GM18909 (cell line): ENCODE measurements around the gene IGHMBP2.

Experiments used
- ATAC-seq: cut with Tn5 transposase; IDR thresholded peaks from one replicate; pipeline ENCODE4 v1.9.1; 2021; ENCODE audit warnings: mild to moderate bottlenecking; ENCODE audit not compliant: unreplicated experiment, poor library complexity

IGHMBP2 gene

DNA sequence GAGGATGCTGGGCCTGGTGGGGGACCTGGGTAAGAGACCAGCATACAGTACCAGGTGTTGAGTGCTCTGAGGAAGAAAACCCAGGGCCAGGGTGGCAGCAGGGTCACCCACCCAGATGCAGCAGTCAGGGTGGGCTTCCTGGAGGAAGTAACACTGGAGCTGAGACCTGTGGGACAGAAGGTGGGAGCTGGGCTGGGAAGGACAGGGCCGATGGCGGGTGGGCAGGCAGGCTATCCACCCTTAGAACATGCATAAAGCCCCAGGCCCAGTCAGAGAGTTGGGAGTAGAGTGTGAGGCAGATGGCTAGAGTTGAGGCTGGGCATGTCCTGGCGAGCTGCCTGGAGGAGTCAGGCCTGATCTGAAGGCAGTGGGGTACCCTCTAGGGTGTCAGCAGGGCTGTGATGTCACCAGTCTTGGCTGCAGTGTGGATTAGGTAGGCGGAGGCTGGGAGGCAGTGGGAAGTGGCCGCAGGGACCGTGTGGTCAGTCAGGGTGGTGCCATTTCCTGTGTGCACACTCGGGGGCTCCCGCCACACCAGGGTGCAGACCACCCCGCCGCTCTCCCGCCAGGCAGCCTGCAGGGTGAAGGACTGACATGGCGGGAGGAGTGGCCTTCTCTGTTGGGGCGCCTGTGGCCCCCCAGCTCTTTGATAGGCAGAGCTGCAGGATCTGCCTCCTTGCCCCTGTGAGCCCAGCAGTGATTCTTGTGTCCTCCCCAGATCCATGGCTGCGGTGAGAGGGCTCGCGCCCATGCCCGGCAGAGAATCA is 35.3 kb downstream of the IGHMBP2 start:
- ATAC-seq: no peak

DNA sequence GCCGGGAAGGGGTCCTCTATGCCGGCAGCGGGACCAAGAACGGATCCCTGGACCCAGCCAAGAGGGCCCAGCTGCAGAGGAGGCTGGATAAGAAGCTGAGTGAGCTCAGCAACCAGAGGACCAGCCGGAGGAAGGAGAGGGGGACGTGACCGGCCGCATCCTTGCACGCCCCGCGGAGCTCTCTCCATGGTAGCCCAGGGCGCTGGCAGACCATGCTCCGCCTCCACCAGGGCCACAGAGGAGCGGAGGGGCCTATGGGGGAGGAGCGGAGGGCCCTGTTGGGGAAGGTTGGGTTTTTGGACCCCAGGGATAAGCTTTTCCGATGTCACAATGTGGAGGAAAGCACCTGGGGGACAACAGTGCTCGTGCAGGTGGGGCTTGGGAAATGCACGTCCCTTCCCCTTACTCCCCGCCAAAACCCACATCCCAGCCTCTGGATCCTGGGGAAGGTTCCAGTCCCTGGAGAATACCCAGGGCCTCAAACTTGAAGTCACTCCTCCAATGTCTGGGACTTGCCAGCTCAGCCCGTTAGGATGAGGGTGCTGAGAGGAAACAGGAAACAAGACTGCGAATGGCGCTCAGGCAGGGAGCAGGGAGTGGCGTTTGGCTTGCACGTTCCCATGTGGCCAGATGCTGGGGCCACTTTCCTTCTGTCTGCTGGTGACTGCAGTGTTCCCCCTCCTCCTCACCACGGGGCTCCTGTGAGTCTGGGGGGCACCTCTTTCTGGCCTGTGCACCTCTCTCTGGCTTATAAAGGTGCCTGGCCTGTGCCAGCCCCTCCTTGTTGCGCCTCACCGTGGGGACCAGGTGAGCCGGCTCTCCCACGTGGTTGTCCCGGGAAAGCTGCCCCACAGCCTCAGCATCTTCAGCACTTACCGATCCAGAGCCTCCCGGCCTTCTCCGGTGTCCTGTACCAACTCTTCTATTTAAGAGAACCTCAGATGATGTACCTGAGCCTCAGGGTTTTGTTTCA is 36.2 kb downstream of the IGHMBP2 start:
- no peak for ATAC-seq

DNA sequence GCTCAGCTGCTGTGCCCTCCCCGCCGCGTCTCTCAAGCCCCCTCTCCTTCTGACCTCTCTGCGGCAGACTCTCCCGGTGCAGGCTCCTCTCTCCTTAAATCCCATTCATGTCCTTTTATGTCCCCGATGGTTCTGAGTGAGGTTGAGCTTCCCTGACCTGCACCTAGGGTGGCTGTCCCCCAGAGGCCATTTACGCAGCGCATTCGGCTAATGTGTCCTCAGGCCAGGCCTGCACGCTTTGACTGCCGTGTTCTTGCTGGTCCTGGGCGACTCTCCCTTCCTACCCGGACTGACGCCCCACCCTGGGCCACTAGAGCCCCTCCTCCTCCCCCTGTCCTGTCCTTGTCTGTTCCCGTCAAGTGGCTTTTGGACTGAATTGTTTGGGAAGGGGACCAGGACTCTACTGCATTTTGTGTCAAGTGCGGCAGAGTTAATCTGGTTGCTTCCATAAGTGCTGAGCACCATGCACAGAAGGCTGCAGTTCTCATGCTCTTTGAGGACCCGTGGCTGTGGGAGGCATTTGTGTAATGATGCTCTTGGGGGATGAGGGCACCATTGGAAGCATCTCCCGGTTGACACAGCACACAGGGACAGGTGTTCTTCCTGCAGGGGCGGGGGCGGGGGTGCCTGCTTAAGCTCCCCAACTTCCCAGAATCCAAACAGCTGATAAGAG is 37.1 kb downstream of the IGHMBP2 start:
- ATAC-seq: no peak

DNA sequence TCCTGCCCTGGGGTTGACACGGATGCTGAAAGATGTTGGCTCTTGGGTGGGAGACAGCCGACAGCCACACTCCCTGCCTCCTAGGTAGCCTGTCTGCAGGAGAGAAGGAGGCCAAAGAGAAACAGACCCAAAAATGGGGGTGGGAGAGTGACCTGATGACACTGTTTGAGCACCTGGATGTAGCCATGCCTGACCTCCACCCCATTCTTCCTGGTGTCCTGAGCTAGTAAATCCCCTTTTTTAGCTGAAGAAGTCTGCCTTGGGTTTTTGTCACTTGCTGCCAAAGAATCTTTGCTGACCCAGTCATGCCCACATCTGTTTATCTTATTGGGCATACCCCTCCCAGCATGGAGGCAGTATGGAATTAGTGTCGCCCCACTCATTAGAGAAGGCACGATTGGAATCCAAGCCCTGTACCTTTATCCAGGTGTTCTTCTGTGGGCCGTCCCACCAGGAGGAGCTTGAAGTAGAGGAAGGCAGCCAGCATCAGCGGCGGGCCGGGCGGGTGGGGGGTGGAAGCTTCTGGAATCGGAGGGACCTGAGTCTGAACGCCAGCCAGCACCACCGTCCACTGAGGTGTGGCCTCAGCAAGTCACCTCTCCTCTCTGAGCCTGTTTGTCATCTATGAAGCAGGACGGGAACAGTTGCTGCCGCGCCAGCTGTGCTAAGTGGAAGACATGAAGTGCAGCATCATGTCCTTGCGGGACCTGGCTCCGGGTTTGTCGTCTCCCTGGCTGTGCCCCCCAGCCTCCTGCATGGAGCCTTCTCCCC is 37.8 kb downstream of the IGHMBP2 start:
- no peak for ATAC-seq

DNA sequence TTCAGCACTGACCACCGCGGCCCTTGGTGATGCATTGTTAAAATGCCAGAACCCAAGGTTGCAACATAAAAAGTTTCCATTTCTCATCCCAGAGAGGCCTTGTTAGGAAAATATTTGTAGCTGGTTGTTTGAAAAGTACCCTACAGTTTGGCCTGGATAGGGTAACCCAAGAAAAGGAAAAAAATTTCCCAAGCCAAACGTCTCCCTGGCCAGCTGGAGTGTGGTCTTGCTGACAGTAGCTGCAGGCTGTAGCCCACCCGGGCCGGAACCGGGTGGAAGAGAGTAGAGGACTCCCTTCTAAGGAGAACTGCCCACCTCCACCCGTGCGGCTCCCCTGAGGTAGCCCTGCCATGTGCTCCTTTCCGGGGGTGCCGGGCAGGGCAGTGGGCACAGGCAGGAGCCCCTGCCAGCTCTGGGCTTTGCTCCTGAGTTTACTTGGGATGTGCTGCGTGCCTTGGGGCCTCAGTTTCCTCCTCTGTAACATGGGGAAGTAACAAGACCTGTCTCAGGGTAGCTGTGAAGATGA is 38.5 kb downstream of the IGHMBP2 start:
- no peak for ATAC-seq

DNA sequence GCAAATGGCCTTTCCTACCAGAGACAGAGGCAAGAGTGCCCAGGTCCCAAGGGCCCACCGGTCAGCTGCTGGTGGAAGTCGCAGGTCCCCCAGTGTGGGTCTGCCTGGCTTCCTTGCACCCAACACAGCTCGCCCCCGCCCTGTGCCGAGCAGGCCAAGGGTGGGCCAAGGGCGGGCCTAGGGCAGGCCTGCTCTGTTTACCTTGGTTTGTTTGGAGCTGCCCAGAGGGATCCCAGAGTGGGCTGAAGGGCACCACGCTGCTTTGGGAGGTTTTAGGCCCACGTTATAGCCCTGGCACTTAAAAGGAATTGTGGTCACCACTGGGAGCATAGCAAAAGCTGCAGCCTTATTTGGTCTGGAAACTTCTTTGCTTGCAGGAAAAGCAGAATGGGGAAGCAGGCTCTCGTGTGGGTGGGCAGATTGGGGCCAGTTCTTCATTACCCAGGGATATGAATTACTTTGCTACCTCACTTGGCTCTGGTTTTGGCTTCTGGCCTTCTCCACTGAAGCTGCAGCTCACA is 39.1 kb downstream of the IGHMBP2 start:
- ATAC-seq: no peak

DNA sequence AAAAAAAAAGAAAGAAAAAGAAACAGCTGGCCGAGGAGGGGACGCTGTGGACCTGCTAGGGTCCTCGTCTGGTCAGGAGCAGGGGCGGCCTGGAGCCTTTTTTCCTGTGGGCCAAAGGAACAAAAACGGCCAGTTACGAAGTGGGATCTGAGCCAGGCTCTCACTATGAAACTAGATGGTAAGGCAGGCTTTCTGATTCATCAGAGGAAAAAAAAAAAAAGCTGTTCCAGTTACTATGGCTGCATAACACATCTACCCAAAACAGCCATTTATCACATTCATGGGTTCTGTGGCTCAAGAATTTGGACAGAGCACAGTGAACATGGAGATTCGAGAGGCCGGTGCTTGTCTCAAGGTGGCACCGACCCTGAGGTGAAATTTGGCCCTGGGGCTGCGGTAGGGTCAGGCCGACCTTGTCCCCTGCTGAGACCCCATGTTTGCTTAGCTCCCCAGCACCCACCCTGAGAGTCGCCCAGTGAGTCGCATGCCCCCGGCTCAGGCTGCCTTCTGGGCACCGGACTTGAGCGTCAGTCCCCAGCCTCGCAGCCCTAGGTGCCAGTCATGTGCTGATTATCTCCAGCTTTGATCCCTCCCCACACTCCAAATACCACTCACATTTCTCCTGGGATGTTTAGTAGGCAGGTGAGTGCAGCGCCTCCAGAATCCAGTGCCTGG is 42.9 kb downstream of the IGHMBP2 start:
- no peak for ATAC-seq

DNA sequence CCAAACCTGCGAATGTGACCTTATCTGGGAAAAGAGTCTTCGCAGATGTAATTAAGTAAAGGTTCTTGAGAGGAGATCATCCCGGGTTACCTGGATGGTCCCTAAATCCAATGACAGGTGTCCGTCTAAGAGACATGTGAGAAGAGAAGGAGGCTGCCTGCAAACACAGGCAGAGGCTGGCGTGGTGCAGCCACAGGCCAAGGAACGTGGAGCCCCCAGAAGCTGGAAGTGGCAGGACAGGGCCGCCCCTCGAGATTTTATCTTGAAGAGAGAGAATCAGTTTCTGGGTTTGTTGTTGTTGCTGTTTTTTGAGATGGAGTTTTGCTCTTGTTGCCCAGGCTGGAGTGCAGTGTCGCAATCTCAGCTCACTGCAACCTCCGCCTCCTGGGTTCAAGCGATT is 43.5 kb downstream of the IGHMBP2 start:
- ATAC-seq: no peak

DNA sequence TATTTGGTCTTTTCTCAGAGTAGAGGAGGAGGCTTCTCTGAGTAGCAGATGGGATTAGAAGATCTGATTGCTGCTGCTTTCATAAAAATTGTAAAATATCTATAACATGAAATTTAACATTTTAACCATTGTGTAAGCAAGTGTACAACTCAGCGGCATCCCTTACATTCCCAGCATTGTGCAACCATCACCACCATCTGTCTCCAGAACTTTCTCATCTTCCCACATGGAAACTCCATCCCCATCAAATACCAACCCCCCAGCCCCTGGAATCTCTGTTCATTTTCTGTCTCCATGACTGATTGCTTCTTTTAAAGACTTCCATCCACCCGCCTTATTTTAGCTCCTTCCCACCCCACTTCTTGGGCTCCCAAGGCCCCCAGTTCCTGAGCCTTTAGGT is 44.8 kb downstream of the IGHMBP2 start:
- ATAC-seq: no peak

DNA sequence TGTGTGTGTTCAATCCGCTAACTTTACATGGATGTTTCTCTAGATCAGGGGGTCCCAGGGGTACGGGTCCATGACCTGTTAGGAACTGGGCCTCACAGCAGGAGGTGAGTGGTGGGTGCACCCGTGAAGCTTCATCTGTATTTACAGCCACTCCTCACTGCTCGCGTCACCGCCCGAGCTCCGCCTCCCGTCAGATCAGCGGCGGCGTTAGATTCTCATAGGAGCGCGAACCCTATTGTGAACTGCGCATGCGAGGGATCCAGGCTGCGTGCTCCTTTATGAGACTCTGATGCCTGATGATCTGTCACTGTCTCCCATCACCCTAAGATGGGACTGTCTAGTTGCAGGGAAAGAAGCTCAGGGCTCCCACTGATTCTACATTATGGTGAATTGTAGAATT is 45.2 kb downstream of the IGHMBP2 start:
- ATAC-seq: no peak

DNA sequence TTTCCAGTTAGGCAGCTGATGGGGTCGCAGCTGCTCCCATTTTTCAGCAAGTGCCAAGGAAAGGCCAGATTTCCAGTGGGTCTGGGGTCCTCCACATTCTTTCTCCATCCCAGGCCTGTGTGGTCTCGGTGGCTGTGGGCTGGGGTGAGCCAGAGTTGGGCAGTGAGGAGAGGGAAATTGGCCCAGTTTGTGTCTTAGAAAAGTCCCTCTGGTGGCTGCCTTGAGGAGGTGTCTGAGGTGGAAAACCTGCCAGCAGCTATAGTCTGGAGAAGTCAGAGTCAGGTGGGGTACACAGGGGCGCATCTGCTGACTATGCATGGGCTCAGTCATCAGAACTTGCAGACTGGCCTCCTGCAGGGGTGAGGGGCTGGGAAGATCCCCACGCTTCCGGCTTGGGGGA is 46.6 kb downstream of the IGHMBP2 start:
- no peak for ATAC-seq

DNA sequence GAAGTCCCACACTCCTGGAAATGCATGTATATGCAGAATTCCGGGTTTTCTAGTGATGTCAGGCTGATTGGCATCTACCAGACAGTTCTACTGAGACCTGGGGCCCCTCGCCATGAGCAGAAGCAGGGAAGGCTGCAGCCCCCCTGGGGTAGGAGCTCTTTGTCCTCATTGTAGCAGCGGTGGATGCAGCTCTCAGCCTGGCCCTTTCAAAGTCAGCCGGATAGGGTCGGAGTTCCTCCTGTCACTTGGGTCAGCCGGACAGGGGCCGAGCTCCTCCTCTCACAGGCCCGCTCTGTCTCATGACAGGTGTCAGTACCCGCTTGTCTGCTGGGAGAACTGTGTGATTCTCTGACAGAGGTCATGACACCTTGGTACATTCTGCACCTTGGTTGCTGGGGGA is 47.1 kb downstream of the IGHMBP2 start:
- ATAC-seq: no peak

DNA sequence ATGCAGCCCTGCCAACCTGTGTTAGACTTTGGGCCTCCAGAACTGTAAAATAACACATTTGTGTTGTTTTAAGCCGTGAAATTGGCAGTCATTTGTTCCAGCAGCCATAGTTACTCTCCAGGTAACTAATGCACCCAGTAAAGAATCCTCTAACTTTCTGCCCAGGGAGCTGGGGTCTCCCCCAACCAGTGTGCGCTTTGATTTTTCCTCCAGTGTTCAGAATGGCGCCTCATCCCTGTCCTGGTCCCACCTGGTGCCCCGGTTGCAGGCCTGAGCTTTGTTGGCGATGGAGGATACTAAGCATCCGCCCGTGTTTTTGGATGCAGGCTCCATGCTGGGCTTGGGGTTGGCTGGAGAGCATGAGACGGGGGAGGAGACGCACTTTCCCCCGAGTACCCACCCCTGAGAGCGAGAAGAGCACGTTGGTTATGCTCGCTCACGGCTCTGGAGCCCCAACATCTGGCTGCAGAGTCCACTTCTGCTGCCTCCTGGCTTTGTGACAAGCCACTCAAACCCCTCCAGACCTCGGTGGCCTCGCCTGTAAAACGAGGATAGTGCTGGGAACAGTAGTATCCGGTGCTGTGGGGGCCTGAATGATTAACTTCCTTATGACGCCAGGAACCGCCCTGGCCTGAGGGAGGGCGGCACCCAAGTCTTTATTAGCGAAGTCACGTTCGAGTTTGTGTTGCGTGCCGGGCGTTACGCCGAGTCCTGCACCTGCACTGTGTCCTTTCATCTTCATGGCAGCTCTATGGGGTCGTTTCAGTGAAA is 51.3 kb downstream of the IGHMBP2 start:
- ATAC-seq: no peak

DNA sequence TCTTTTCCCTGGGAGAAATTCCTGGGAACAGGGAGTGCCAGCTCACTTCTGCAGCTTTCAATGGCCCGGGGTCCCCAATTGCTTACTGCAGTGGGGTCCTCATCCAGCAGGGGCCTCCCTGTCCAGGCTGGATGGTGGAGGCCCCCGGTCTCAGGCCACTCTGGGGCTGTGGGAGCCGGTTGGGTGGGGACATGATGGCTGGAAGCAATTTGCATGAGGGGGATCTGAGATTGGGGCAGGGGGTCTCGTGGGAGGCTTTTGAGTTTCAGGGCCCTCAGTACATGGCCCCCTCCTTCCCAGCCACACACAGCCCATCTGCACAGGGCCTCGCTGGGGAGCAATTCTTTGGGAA is 51.9 kb downstream of the IGHMBP2 start:
- ATAC-seq: no peak

DNA sequence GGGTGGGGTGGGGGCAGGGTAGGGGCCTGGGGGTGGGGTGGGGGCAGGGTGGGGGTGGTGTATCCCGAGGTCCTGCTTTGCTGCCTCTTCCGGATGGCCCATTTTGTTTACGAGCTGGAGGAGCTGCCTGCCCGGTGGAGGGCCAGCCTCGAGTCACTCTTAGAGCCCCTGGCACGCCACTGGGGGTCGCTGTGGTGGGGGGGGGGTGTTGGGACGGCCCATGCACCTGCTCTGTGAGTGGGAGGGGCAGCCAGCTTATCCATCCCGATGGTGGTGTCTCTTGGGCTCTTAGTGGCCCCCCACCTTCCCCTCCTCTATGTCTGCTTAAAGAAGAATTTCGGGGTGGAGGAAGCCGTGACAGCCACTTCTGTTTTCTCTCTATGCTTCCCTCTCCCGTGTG is 52.5 kb downstream of the IGHMBP2 start:
- ATAC-seq: no peak

DNA sequence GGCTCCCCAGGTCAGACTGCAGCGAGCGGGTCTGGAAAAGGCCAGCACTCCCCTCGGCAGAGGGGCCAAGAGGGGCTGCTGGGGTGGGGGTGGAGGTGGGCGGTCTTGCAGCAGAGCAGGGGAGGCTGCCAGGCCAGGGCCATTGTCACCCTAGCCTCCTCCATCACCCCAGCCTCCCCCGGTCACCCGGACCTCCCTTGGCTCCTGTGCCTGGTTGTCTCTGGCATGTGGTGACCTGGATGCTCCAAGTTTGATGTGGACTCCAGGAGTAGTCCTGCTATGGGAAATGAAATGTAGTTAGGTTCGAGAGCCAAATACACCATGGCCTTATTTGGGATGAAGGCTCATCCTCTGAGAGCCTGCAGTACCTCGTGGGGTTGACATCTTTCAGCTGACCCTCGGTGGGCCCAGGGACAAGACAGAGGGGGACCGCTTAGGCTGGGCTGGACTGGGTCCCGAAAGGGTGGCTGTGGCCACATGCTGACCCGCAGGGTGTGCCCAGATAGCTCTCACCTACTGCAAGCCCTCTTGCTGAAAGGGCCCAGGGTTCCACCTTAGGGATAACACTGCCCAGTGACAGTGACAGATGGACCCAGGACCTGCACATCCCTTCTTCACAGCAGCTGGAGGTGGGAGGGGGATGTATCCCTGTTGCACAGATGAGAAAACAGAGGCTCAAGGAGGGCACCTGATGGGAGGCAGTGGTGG is 53.0 kb downstream of the IGHMBP2 start:
- ATAC-seq: no peak

DNA sequence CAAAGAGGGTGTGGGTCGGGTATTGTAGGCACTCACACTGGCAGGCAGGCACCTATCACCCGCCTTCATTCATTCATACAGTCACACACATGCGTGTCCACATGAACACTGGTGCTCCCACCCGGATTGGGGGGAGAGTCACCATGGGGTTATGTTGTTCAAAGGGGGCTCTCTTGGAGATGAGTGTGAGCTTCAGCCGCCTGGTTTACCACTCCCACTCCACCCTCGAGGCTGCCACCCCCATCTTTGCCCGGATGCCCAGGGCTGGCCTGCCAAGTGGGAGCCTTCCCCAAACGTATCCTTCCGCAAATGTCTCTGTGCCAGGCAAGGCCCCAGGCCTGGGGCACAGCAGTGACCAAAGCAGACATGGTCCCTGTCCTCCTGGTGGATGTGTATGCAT is 54.5 kb downstream of the IGHMBP2 start:
- no peak for ATAC-seq
